Spinal cord (tissue), 10 donors: ENCODE results near the gene RAPSN. TPM values are rescaled to one million over a fixed set of nuclear protein-coding genes. Genes with fewer than 3 reads are reported as not detected.

Experiments used
- DNase-seq, 6 donors: peaks; one replicate each; pipeline versions ENCODE4 v3.0.0 to v3.0.0-alpha.2; 2013 to 2015; ENCODE audit warnings: low spot score in 6 of 6, low read depth in 4 of 6
- H3K27ac ChIP-seq: one replicate; pipeline ENCODE4 v1.5.1; 2013; ENCODE audit warnings: low read depth, low read length, control low read depth
- H3K27me3 ChIP-seq: one replicate; pipeline ENCODE4 v1.6.1; 2013; ENCODE audit warnings: low read length; ENCODE audit not compliant: control insufficient read depth, insufficient read depth
- H3K36me3 ChIP-seq: one replicate; pipeline ENCODE4 v1.6.1; 2013; ENCODE audit warnings: low read length; ENCODE audit not compliant: control insufficient read depth, insufficient read depth
- H3K4me1 ChIP-seq: one replicate; pipeline ENCODE4 v1.6.1; 2013; ENCODE audit warnings: low read length; ENCODE audit not compliant: control insufficient read depth, insufficient read depth
- H3K4me3 ChIP-seq: one replicate; pipeline ENCODE4 v1.5.1; 2013; ENCODE audit warnings: low read depth, low read length, control low read depth
- H3K9me3 ChIP-seq: one replicate; pipeline ENCODE4 v1.6.1; 2013; ENCODE audit warnings: low read length; ENCODE audit not compliant: control insufficient read depth, insufficient read depth
- WGBS: methylation state at CpG from one replicate; pipeline ENCODE4 v1.1.5; 2013; ENCODE audit warnings: missing lambda C conversion rate; ENCODE audit not compliant: insufficient coverage; 5-methylcytosine and 5-hydroxymethylcytosine counted together
- polyA plus RNA-seq, 2 donors: library from polyadenylated mRNA; unstranded; fragments of 120-200 nt; gene quantifications; one replicate each; pipeline ENCODE4 v1.2.1, GENCODE V29; 2013; ENCODE audit not compliant: insufficient read length in 2 of 2
- total RNA-seq, 2 donors: library from RNA; depleted of rRNA in 1 of 2; stranded (reverse); fragments of 120-200 nt in 1 of 2; fragments of >200 nt in 1 of 2; gene quantifications; one replicate each; pipeline versions ENCODE4 v1.2.3 to v1.2.4, GENCODE V29; 2013 to 2014
- donor health status: healthy.

RAPSN gene
- total and polyA plus RNA-seq, 4 donors = 0.11 to 0.18 TPM; not detected in 2

DNA sequence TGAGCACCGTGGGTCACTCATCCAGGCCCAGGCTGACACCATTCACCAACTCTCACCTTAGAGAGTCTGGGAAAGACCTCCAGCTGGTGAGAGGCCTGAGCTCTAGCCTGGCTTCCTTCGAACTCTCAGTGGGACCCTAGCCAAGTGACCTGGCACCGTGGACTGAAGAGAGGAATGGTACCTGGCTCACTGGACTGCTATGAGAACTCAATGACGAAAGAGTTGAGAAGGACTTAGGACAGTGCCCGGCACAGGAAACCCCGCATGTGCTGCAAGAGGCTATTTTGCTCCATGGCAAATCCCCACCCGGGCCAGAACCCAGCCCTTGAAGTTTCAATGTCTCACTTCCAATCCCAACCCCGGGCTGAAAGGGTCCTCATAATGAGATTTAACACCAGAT, 605 bp upstream of the RAPSN start:
- no peak for DNase-seq
- no peaks in the 10 kb centered on the region for H3K9me3 ChIP-seq
- H3K27ac ChIP-seq = no peak overlapping the region
- 88% methylated on average over 6 of the region's 8 CpGs for WGBS
- no peaks in the 10 kb centered on the region for H3K27me3 ChIP-seq
- H3K36me3 ChIP-seq = peaks cover 4% of the 10 kb centered on the region
- H3K4me1 ChIP-seq = peaks cover 7% of the 10 kb centered on the region
- no peak overlapping the region for H3K4me3 ChIP-seq

DNA sequence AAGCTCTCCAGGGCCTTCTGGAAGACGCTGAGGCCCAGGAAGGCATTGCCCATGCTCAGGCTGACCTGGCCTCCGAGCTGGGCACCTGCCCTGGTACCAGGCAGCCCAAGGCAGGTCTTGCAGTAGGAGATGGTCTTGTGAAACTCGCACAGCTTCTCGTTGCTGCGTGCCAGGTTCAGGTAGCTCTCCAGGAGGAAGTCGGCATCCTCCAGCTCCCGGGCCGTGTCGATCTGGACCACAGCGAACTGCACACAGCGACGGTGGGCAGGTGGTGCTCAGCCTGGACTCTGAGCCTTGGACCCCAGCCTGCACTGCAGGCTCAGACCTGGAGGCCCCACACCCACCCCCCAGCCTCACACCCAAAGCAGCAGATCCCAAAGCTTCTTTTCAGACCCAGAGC, 1.0 kb downstream of the RAPSN start:
- 89% methylated on average over 12 of the region's 12 CpGs for WGBS
- DNase-seq = no peak
- Histone ChIP-seq H3K27me3 (no peaks in the 10 kb centered on the region), H3K36me3 (peaks cover 4% of the 10 kb centered on the region), H3K9me3 (no peaks in the 10 kb centered on the region), H3K4me3 (no peak overlapping the region), H3K27ac (no peak overlapping the region), H3K4me1 (no peaks in the 10 kb centered on the region)

DNA sequence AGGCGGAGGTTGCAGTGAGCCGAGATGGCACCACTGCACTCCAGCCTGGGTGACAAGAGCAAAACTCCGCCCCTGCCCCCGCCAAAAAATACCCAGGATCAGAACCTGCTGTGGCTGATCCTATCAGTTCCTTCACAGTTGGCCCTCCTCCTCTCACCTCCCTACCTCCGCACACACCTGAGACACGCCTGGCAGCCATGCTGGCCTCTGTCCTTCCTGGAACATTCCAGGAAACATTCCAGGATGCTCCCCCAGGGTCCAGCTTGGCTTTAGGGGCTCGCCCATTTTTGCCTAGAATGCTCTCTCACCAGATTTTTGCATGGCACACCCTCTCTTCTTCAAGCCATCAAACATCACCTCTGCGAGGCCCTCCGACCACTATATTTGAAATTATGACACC, 2.1 kb downstream of the RAPSN start:
- DNase-seq = no peak
- Histone ChIP-seq H3K27me3 (no peaks in the 10 kb centered on the region), H3K36me3 (peaks cover 4% of the 10 kb centered on the region), H3K9me3 (no peaks in the 10 kb centered on the region), H3K27ac (no peak overlapping the region), H3K4me1 (no peaks in the 10 kb centered on the region), H3K4me3 (no peak overlapping the region)
- 93% methylated on average over 9 of the region's 9 CpGs for WGBS

DNA sequence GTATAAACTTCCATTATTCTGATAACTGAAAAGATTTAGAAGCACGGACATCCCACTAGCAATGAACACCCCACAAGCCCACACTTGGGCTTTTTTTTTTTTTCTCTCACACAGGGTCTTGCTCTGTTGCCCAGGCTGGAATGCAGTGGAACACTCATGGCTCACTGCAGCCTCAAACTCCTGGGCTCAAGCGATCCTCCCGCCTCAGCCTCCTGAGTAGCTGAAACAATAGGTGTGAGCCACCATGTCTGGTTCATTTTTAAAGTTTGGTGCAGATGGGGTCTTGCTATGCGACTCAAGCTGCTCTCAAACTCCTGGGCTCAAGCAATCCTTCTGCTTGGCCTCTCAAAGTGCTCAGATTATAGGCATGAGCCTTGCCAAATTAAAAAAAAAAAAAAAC, 3.1 kb downstream of the RAPSN start:
- Histone ChIP-seq H3K36me3 (peaks cover 4% of the 10 kb centered on the region), H3K9me3 (no peaks in the 10 kb centered on the region), H3K27ac (no peak overlapping the region), H3K27me3 (no peaks in the 10 kb centered on the region), H3K4me3 (no peak overlapping the region), H3K4me1 (no peaks in the 10 kb centered on the region)
- WGBS = 95% methylated on average over 4 of the region's 4 CpGs
- DNase-seq = no peak

DNA sequence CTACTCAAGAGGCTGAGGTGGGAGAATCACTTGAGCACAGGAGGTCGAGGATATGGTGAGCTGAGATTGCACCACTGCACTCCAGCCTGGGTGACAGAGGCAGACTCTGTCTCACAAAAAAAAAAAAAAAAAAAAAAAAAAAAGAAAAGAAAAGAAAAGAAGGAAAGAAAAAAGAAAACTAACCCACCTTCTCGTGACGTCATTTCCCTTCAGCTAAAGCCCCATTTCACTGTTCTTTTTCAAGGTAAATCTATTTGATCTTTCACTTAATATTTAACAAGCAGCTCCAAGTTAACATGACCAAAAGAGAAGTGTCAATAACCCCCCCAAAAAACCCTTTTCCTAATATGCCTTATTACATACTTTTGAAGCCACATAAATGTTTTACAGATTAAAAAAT, 5.1 kb downstream of the RAPSN start:
- peaks cover 1% of the 10 kb centered on the region for H3K36me3 ChIP-seq
- no peak for DNase-seq
- no peak overlapping the region for H3K27ac ChIP-seq
- H3K4me1 ChIP-seq = peaks cover under 1% of the 10 kb centered on the region
- H3K4me3 ChIP-seq = no peak overlapping the region
- H3K9me3 ChIP-seq = no peaks in the 10 kb centered on the region
- WGBS = no CpG with 5 or more reads among the region's 3 CpGs
- H3K27me3 ChIP-seq = no peaks in the 10 kb centered on the region

DNA sequence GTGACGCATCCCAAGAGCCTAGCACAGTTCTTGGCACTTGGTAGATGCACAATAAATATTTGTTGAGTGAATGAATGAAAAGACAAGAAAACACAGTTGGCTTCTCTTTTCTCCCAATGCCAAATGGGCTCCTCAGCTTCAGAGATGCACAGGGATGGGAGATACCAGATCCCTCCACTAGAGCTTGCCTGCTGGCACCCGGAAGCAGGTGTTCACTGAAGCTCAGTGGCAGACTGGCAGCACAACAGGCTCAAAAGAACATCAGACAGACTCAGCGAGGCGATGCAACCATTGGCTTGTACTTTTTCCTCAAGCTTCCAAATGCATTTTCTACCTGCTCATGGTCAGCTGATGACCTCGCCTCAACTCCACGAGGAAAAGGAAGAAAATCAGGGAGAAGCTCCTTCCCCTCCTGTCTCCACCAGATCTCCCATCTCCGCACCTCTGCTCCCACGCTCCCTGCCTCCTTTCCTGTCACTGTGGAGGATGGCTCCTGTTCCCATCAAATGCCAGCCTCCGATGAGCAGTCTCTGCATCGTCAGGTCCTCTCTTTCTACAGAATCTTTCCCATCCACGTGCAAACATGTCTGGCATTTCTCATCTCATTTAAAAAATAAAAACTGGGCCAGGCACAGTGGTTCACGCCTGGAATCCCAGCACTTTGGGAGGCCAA, 5.8 kb downstream of the RAPSN start:
- no peak overlapping the region for H3K27ac ChIP-seq
- no peaks in the 10 kb centered on the region for H3K36me3 ChIP-seq
- peaks cover 7% of the 10 kb centered on the region for H3K4me1 ChIP-seq
- H3K27me3 ChIP-seq = no peaks in the 10 kb centered on the region
- 81% methylated on average over 10 of the region's 12 CpGs for WGBS
- H3K9me3 ChIP-seq = no peaks in the 10 kb centered on the region
- peak in 1 of 6 donors; percentile 52 for DNase-seq
- no peak overlapping the region for H3K4me3 ChIP-seq

DNA sequence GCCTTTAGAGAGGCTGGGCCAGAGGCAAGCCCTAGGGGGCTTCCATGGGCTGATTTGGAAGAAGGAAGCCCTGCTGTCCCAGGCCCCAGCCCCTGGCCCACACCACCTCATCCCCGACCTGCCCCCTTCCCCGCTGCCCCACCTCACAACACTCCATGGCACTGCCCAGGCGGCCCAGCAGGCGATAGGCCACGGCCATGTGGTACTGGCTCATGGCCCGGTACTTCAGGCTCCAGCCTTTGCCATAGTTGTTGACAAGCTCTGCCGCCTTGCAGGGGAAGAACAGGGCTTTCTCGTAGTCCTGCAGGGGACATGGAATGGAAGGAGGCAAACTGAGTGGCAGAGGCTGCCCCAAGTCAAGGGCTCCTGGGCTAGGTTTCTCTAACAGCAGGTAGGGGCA, 6.4 kb downstream of the RAPSN start:
- no peaks in the 10 kb centered on the region for H3K9me3 ChIP-seq
- no peaks in the 10 kb centered on the region for H3K27me3 ChIP-seq
- H3K27ac ChIP-seq = no peak overlapping the region
- peaks cover 14% of the 10 kb centered on the region for H3K4me1 ChIP-seq
- 60% methylated on average over 8 of the region's 8 CpGs for WGBS
- H3K36me3 ChIP-seq = no peaks in the 10 kb centered on the region
- no peak for DNase-seq
- no peak overlapping the region for H3K4me3 ChIP-seq

DNA sequence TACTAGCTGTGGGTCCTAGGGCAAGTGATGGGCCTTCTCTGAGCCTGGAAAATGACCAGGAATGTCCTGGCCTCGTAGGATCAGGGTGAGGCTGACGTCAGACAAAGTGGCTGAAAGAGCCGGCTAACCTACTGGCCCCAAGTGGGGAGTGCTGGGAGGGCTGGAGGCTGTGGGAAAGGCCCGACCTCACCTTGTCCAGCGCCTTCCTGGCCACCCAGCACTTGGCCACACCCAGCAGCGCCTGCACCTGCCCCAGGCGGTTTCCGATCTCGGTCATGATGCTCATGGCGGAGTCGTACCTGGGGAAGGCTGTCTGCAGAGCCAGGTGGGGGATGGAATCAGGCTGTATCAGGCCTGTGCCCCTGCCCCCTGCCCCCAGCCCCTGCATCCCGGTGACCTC, 7.5 kb downstream of the RAPSN start:
- no peaks in the 10 kb centered on the region for H3K9me3 ChIP-seq
- H3K27me3 ChIP-seq = no peaks in the 10 kb centered on the region
- no peak overlapping the region for H3K27ac ChIP-seq
- no peaks in the 10 kb centered on the region for H3K36me3 ChIP-seq
- 84% methylated on average over 10 of the region's 12 CpGs for whole genome bisulfite sequencing
- no peak overlapping the region for H3K4me3 ChIP-seq
- H3K4me1 ChIP-seq = peaks cover 17% of the 10 kb centered on the region
- no peak for DNase-seq

DNA sequence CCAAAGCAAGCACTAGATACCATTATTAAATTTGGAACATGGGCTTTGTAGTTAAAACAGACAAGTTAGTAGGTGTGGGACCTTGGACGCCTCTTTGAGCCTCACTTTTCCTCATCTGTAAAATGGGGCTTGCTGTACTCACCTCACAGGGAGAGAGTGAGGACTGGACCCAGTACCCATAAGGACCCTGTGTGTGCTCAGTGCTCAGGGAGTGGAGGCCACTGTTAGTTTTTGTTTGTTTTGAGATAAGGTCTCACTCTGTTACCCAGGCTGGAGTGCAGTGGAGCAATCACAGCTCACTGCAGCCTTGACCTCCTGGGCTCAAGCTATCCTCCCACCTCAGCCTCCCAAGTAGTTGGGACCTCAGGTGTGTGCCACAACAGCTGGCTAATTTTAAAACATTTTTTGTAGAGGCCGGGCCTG, 8.9 kb downstream of the RAPSN start:
- WGBS = 70% methylated on average over 2 of the region's 2 CpGs
- Histone ChIP-seq H3K9me3 (no peaks in the 10 kb centered on the region), H3K27me3 (no peaks in the 10 kb centered on the region), H3K4me3 (no peak overlapping the region), H3K4me1 (peaks cover 26% of the 10 kb centered on the region), H3K27ac (no peak overlapping the region), H3K36me3 (no peaks in the 10 kb centered on the region)
- DNase-seq = no peak

DNA sequence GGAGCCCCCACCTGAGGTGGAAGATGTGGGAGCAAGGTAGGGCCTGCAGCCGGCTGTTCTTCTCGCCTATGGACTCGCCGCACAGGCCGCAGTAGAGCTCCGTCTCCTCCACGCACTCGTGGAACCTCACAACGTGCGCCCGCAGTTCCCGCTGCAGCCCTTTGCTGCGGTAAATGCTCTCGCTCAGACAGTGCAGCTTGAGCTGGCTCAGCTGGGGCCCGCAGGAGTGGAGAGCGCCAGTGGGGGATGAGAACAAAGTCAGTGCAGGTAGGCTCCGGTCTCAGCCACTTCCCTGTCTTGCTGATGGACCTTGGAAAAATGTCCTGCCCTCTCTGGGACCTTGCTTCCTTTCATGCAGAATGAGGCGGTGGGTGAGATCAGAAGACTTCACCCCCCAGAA, 10.2 kb downstream of the RAPSN start:
- Histone ChIP-seq H3K4me1 (peaks cover 39% of the 10 kb centered on the region), H3K9me3 (no peaks in the 10 kb centered on the region), H3K36me3 (no peaks in the 10 kb centered on the region), H3K4me3 (no peak overlapping the region), H3K27ac (no peak overlapping the region), H3K27me3 (no peaks in the 10 kb centered on the region)
- no peak for DNase-seq
- WGBS = 88% methylated on average over 17 of the region's 18 CpGs
